Progenitor cell of endocrine pancreas (in vitro differentiated cells): ENCODE data around the gene PAK5. TPM values are rescaled to one million over a fixed set of nuclear protein-coding genes. Genes with fewer than 3 reads are reported as not detected.

Experiments
- DNase-seq: peaks from one replicate; pipeline ENCODE4 v3.0.0; 2021; ENCODE audit warnings: low spot score; ENCODE audit not compliant: unreplicated experiment
- H3K27ac Mint-ChIP-seq: 2 replicates; pipeline ENCODE4 v1.8.0; 2021; ENCODE audit warnings: mild to moderate bottlenecking, moderate library complexity, mixed read lengths
- H3K27me3 Mint-ChIP-seq: 2 replicates; pipeline ENCODE4 v1.8.0; 2021; ENCODE audit warnings: mixed read lengths
- H3K36me3 Mint-ChIP-seq: 2 replicates; pipeline ENCODE4 v1.8.0; 2022; ENCODE audit warnings: mixed read lengths; ENCODE audit not compliant: insufficient read depth
- H3K4me1 Mint-ChIP-seq: 2 replicates; pipeline ENCODE4 v1.8.0; 2021; ENCODE audit warnings: low read depth, mixed read lengths
- H3K4me3 Mint-ChIP-seq: 2 replicates; pipeline ENCODE4 v1.8.0; 2021; ENCODE audit warnings: low read depth, mild to moderate bottlenecking, moderate library complexity, mixed read lengths
- H3K9me3 Mint-ChIP-seq: 2 replicates; pipeline ENCODE4 v1.8.0; 2021; ENCODE audit warnings: low read depth, mixed read lengths
- total RNA-seq: library from RNA; stranded (reverse); gene quantifications from 2 replicates; pipeline ENCODE4 v1.2.1, GENCODE V29; 2021
- TF ChIP-seq, protein P1 (sequence below): fragments of 200-600 bp; sonication (generic); IDR thresholded peaks from one replicate; pipeline ENCODE4 v1.5.0; 2021; ENCODE audit warnings: antibody characterized with exemption, mild to moderate bottlenecking; ENCODE audit not compliant: unreplicated experiment

PAK5 gene
- total RNA-seq, 1 donor from 2014 or later: 12.2 TPM

DNA sequence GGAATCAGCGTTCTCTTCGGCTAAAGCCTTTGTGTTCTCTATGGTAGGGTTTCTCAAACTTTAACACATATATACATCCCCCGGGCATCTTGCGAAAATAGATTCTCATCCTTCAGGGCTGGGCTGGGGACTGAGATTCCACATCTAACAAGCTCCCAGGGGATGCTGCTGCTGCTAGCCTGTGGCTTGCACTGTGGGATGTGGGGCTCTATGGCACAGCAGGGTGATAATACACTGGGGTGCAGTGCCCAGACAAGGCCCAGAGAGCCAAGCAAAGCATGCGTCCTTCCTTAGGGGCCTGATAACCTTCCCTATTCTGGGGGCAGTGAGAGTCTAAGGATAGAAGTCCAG lies 222.4 kb downstream of the PAK5 start:
- TF ChIP-seq, protein P1, sequence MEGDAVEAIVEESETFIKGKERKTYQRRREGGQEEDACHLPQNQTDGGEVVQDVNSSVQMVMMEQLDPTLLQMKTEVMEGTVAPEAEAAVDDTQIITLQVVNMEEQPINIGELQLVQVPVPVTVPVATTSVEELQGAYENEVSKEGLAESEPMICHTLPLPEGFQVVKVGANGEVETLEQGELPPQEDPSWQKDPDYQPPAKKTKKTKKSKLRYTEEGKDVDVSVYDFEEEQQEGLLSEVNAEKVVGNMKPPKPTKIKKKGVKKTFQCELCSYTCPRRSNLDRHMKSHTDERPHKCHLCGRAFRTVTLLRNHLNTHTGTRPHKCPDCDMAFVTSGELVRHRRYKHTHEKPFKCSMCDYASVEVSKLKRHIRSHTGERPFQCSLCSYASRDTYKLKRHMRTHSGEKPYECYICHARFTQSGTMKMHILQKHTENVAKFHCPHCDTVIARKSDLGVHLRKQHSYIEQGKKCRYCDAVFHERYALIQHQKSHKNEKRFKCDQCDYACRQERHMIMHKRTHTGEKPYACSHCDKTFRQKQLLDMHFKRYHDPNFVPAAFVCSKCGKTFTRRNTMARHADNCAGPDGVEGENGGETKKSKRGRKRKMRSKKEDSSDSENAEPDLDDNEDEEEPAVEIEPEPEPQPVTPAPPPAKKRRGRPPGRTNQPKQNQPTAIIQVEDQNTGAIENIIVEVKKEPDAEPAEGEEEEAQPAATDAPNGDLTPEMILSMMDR: no peak
- Mint-ChIP-seq H3K4me3 (no peak overlapping the region), H3K4me1 (peaks cover 16% of the 10 kb centered on the region), H3K9me3 (peaks cover 3% of the 10 kb centered on the region), H3K27ac (no peak overlapping the region), H3K36me3 (peaks cover 6% of the 10 kb centered on the region), H3K27me3 (no peaks in the 10 kb centered on the region)
- no peak for DNase-seq

GRCh38 chr20:9615766-9616454 lies 223.0 kb downstream of the PAK5 start:
- H3K4me1 Mint-ChIP-seq: peaks cover 16% of the 10 kb centered on the region
- TF ChIP-seq, protein P1: no peak
- peaks cover 4% of the 10 kb centered on the region for H3K36me3 Mint-ChIP-seq
- no peak for DNase-seq
- no peak overlapping the region for H3K27ac Mint-ChIP-seq
- no peaks in the 10 kb centered on the region for H3K27me3 Mint-ChIP-seq
- H3K4me3 Mint-ChIP-seq: no peak overlapping the region
- H3K9me3 Mint-ChIP-seq: peaks cover 3% of the 10 kb centered on the region

- no peaks in the 10 kb centered on the region for H3K27me3 Mint-ChIP-seq
- H3K9me3 Mint-ChIP-seq: peaks cover 3% of the 10 kb centered on the region
- peaks cover 3% of the 10 kb centered on the region for H3K36me3 Mint-ChIP-seq
- TF ChIP-seq, protein P1: no peak
- no peak overlapping the region for H3K27ac Mint-ChIP-seq
- peaks cover 16% of the 10 kb centered on the region for H3K4me1 Mint-ChIP-seq
- DNase-seq: no peak
- no peak overlapping the region for H3K4me3 Mint-ChIP-seq
Measured at GRCh38 chr20:9615118-9615517, 223.8 kb downstream of the PAK5 start.

- no peaks in the 10 kb centered on the region for H3K27me3 Mint-ChIP-seq
- DNase-seq: no peak
- no peaks in the 10 kb centered on the region for H3K9me3 Mint-ChIP-seq
- H3K4me1 Mint-ChIP-seq: peaks cover 7% of the 10 kb centered on the region
- TF ChIP-seq, protein P1: no peak
- no peak overlapping the region for H3K4me3 Mint-ChIP-seq
- H3K27ac Mint-ChIP-seq: no peak overlapping the region
- no peaks in the 10 kb centered on the region for H3K36me3 Mint-ChIP-seq
Measured at GRCh38 chr20:9613871-9614270, 225.0 kb downstream of the PAK5 start.

- Mint-ChIP-seq H3K27ac (no peak overlapping the region), H3K4me3 (no peak overlapping the region), H3K27me3 (no peaks in the 10 kb centered on the region), H3K4me1 (no peaks in the 10 kb centered on the region), H3K9me3 (no peaks in the 10 kb centered on the region), H3K36me3 (no peaks in the 10 kb centered on the region)
- no peak for DNase-seq
- TF ChIP-seq, protein P1: no peak
Measured at GRCh38 chr20:9611921-9612320, 227.0 kb downstream of the PAK5 start.
